NCI-H460 (cell line): ENCODE measurements around the gene L1TD1. TPM values are rescaled to one million over a fixed set of nuclear protein-coding genes. Genes with fewer than 3 reads are reported as not detected.
"Not testable (repeated sequence)": the region's sequence is repeated elsewhere in the genome, so short reads cannot be mapped to it uniquely, and the experiment has no call there.

Source experiments
- DNase-seq: peaks from one replicate; pipeline ENCODE4 v3.0.0-alpha.2; 2016; ENCODE audit warnings: low read depth; ENCODE audit errors: extremely low read depth
- polyA plus RNA-seq: library from polyadenylated mRNA; depleted of rRNA; stranded (reverse); fragments of >200 nt; gene quantifications from 2 replicates; pipeline ENCODE4 v1.2.3, GENCODE V29; 2014; cell fraction: nucleus; rRNA removed
- total RNA-seq: library from RNA; depleted of rRNA; stranded (reverse); fragments of >200 nt; shearing (Covaris generic); gene quantifications from 2 replicates; pipeline ENCODE4 v1.2.3, GENCODE V29; 2014; rRNA removed

L1TD1 gene
- total RNA-seq = not detected in 2 replicates
- polyA plus RNA-seq = not detected in 2 replicates

DNA sequence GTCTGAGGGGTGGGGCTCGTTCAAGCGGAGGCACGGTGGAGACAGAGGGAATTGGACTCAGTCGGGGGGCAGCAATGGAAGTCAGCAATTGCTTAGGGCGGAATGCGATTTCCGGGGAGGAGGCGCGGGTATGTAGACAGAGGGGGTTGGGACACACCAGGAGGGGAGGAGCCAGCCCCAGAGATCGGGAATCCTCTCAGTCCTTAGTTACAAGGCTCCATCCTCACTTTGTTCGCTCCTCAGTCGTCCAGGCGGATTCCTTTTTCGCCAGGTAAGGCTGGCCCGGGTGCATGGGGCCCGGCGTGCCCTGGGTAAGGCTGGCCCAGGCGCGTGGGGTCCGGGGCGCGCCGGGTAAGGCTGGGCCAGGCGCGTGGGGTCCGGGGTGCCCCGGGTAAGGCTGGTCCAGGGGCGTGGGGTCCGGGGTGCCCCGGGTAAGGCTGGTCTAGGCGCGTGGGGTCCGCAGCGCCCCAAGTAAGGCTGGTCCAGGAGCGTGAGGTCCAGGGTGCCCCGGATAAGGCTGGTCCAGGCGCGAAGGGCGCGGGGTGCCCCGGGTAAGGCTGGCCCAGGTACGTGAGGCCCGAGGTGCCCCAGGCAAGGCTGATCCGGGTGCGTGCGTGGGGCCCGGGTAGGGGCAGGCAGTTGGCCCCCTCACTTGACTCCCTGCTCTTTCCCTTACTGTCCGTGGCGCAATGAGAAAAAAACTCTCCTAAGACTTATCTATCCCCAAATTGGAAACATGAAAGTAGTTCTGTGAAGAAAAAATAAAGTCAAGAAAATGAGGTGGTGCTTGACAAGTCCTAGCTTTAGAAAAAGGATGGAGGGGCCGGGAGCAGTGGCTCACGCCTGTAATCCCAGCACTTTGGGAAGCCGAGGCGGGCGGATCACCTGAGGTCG is at the start of gene L1TD1:
Gene L1TD1, plus strand, starts transcription at position 199 of the 894 bp plus-strand sequence. CDS start 11,780 bp downstream, outside the sequence.
- DNase-seq = no peak

- DNase-seq = no peak
Measured at GRCh38 chr1:62159940-62160348, 34.7 kb upstream of the L1TD1 start.

GRCh38 chr1:62161711-62162110 is 32.9 kb upstream of the L1TD1 start:
- no peak for DNase-seq

GRCh38 chr1:62170380-62170779 is 24.3 kb upstream of the L1TD1 start:
- DNase-seq = not testable (repeated sequence)

GRCh38 chr1:62175568-62176179 is 19.0 kb upstream of the L1TD1 start:
- DNase-seq = peak; percentile 43

DNA sequence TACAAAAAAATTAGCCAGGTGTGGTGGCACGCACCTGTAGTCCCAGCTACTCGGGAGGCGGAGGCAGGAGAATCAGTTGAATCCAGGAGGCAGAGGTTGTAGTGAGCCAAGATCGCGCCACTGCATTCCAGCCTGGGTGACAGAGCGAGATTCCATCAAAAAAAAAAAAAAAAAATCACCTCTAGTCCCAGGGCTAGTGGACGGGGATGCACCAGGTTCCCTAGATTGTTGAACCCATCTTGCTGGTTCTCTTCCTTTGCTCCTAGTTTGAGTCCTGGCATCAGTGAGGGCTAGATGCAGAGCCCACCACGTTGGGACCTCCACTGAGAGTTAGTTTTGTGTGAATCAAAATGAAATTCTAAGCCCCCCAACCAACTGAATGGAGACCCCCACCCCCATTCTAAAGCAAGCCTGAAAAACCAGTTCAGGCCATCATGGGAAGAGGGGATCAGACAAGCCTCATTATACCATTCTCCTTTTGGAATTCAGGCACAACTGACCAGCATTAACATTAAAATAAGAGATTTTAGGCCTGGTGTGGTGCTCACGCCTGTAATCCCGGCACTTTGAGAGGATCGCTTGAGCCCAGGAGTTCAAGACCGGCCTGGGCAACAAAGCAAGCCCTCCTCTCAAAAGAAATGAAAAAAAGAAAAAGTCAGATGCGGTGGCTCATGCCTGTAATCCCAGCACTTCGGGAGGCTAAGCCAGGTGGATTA is 17.9 kb upstream of the L1TD1 start:
- DNase-seq = no peak

DNA sequence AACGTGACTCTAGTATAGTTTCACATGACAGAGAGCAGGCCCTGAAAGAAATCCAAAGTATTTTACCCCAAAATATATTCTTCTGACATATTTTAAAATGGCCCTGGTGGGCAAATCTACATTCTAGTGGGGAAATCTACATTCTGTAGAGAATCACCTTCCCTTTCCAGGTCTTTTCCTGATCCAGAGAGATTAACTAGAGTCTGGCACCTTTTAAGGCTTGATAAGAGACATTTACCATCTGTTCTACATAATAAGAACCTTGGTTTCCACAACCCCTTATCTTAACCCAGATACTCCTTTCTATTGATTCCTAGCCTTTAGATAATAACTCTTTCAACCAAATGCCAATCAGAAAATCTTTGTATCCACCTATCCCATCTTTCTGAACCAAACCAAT is 17.0 kb upstream of the L1TD1 start:
- no peak for DNase-seq

GRCh38 chr1:62178372-62178771 is 16.3 kb upstream of the L1TD1 start:
- no peak for DNase-seq

GRCh38 chr1:62180054-62180453 is 14.6 kb upstream of the L1TD1 start:
- DNase-seq = not testable (repeated sequence)

GRCh38 chr1:62180639-62181038 is 14.0 kb upstream of the L1TD1 start:
- no peak for DNase-seq

DNA sequence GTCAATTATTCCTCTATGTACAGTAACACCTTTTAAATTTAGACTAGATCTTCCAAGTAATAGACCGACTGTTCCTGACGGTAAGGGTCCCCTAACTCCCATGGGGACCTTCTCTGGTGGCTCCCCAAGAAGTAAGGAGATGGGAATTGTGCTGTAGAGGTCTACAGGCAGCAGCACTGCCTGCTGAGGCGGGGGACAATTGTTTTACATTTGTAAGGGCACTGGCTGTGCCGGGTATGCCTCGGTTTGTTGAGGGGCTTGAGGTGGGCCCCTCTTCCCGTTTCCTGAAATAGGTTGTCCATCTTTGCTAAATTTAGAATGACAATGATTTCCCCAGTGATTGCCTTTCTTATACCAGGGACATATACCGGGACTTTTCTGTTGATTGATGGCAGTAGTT is 13.1 kb upstream of the L1TD1 start:
- DNase-seq = no peak

- not testable (repeated sequence) for DNase-seq
Measured at GRCh38 chr1:62182157-62182556, 12.5 kb upstream of the L1TD1 start.

DNA sequence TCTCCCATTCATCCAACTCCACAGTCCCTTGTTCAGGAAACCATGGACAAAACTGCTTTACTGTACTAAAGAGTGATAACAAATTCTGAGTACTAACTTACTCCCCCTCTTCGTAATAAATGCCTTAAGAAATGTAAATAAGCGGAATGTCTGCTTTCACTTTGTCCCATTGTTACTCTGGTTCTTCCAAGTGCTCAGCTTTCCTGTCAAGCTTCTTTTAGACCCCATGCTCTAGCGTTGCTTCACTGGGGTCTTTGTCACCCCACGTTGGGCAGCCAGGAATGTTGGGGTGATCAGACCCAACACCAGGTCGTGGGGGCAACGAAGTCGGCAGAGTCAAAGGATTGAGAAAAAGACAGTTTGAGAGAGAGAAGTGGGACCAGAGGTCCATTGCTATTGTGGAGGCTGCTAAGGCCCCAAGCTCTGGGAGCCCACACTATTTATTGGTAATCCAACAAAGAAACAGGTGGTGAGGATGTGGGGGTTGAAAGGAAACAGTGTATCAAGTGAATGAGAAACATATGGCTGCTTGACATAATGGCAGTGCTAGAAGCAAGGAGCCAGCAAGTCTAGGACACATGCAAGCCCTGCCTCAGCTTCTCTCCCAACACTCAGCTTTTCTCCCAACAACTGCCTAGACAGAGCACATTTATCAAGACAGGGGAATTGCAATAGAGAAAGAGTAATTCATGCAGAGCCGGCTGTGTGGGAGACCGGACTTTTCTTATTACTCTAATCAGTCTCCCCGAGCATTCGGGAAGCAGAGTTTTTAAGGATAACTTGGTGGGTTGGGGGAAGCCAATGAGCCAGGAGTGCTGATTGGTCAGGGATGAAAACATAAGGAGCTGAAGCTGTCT is 11.3 kb upstream of the L1TD1 start:
- not testable (repeated sequence) for DNase-seq

GRCh38 chr1:62184336-62184735 is 10.3 kb upstream of the L1TD1 start:
- no peak for DNase-seq

- not testable (repeated sequence) for DNase-seq
Measured at GRCh38 chr1:62185233-62185632, 9.4 kb upstream of the L1TD1 start.

DNA sequence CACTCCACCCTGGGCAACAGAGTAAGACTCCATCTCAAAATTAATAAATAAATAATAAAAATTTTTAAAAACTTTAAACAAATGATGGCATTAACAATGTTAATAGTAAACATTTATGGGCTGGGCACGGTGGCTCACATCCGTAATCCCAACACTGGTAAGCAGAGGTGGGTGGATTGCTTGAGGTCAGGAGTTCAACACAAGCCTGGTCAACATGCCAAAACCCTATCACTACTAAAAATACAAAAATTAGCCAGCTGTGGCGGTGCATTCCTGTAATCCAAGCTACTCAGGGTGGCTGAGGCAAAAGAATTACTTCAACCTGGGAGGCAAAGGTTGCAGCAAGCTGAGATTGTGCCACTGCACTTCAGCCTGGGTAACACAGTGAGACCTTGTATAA is 9.0 kb upstream of the L1TD1 start:
- DNase-seq = no peak

- no peak for DNase-seq
Measured at GRCh38 chr1:62187548-62187947, 7.1 kb upstream of the L1TD1 start.

DNA sequence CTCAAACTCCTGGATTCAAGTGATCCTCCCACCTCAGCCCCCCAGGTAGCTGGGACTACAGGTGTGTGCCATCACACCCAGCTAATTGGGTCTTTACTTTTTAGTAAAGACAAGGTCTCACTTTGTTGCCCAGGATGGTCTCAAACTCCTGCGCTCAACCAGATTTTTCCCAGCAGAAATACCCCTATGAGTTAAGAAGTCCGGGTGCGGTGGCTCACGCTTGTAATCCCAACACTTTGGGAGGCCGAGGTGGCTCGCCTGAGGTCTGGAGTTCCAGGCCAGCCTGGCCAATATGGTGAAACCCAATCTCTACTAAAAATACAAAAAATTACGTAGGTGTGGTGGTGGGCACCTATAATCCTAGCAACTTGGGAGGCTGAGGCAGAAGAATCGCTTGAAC is 6.5 kb upstream of the L1TD1 start:
- DNase-seq = no peak

- DNase-seq = no peak
Measured at GRCh38 chr1:62196086-62196690, 1.5 kb downstream of the L1TD1 start.
